GM21576 (cell line): Measurements from ENCODE around the gene KRTAP10-9.
"Not testable (repeated sequence)": the region's sequence is repeated elsewhere in the genome, so short reads cannot be mapped to it uniquely, and the experiment has no call there.

Experiments used
- ATAC-seq: cut with Tn5 transposase; IDR thresholded peaks from one replicate; pipeline ENCODE4 v1.9.1; 2021; ENCODE audit warnings: mild to moderate bottlenecking, moderate library complexity; ENCODE audit not compliant: unreplicated experiment

Gene KRTAP10-9

DNA sequence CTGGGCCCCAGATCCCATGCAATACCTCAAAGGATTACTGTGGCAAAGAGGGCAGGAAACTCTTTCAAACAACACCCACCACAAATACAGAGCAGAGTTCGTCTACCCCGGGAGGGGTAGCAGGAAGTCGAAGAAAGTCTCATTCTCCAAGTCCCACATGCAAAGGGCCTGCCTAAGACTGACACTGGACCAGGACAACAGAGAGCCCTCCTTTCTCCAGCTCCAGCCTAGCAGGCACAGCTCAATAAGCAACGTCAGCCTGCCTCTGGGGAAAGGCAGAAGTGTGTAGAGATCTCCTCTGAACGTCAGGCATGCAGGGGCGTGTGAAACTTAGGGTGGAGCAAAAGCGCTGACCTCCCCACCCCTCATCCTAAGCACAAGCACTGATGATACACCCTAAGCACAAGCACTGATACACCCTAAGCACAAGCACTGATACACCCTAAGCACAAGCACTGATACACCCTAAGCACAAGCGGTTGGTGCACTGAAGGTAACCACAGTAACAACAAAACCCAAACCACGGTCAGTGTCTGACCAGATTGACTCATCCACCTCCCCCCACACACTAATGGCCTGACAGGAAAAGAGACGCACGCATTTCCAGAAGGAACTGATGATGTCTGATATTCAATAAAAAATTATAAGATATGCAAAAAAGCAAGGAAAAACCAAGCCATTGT, 32.2 kb downstream of the KRTAP10-9 start:
- no peak for ATAC-seq

GRCh38 chr21:44661567-44661966, 34.7 kb downstream of the KRTAP10-9 start:
- ATAC-seq = not testable (repeated sequence)

GRCh38 chr21:44664691-44665090, 37.8 kb downstream of the KRTAP10-9 start:
- ATAC-seq = no peak

GRCh38 chr21:44666401-44667320, 39.8 kb downstream of the KRTAP10-9 start, which contains the start of gene KRTAP12-2:
Gene KRTAP12-2 (minus strand): TSS chr21:44666927. CDS start chr21:44666886, 41 bp downstream.
- no peak for ATAC-seq

DNA sequence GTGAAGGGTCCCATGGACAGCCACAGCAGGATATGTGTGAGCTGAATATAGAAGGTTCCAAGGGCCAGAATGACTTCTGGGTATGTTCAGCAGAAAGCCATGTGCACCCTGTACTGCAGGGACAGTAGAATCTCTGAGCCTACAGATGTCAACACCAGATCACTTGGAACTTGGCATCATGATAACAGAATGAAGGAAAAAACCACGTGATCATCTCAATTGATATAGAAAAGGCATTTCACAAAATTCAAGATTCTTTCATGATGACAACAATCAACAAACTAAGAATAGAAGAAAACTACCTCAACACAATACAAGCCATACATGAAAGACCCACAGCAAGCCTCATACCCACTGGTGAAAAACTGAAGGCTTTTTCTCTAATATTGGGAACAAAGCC, 40.7 kb downstream of the KRTAP10-9 start:
- no peak for ATAC-seq

- ATAC-seq = no peak
Measured at GRCh38 chr21:44670642-44671432, 43.9 kb downstream of the KRTAP10-9 start.

DNA sequence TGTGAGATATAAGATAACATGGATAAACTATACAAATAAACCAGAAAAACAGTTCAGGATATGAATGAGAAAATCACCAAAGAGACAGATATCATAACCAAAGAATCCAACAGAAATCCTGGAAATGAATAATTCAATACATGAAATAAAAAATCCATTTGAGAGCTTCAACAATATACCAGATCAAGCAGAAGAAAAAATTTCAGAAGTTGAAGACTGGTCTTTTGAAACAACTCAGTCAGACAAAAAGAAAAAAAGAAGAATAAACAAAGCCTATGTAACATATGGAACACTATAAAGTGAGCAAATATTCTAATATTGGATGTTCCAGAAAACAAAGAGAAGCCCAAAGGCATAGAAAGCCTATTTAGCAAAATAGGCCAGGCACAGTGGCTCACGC, 45.0 kb downstream of the KRTAP10-9 start:
- no peak for ATAC-seq

DNA sequence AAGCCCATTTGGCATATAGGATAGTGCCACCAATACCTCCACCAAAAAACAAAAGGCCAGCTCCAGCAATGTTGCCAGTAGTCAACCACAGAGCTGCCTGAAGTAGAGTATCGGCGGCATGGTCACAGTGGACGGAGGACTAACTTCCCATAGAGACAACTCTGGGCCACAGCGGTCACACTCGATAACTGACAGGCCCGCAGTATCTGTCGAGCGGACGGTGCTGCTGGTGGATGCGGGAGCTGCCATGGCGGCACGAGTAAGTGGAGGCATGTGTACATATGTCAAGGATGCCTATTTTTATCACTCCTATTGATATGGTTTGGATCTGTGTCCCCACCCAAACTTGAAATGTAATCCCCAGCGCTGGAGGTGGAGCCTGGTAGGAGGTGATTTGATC, 51.0 kb downstream of the KRTAP10-9 start:
- ATAC-seq = no peak
